Mucosa of descending colon (tissue), 3 donors: ENCODE results near the gene CPM. TPM values are rescaled to one million over a fixed set of nuclear protein-coding genes. Genes with fewer than 3 reads are reported as not detected.
"Not testable (repeated sequence)": the region's sequence is repeated elsewhere in the genome, so short reads cannot be mapped to it uniquely, and the experiment has no call there.

Experiments used
- ATAC-seq: fragments of 200-7000 bp; cut with Tn5 transposase; one replicate; pipeline ENCODE4 v1.9.1; 2020; ENCODE audit warnings: mild to moderate bottlenecking, moderate library complexity
- DNase-seq, 3 donors: peaks; one replicate each; pipeline ENCODE4 v3.0.0-alpha.2; 2020
- H3K36me3 ChIP-seq: fragments of 200-600 bp; one replicate; pipeline ENCODE4 v1.8.0; 2021; ENCODE audit warnings: low read depth, mild to moderate bottlenecking
- H3K4me1 ChIP-seq: fragments of 200-600 bp; one replicate; pipeline ENCODE4 v1.8.0; 2021; ENCODE audit warnings: low read depth, mild to moderate bottlenecking
- H3K4me3 ChIP-seq: fragments of 200-600 bp; one replicate; pipeline ENCODE4 v1.8.0; 2021; ENCODE audit warnings: mild to moderate bottlenecking
- H3K9me3 ChIP-seq: fragments of 200-600 bp; one replicate; pipeline ENCODE4 v1.8.0; 2021; ENCODE audit warnings: mild to moderate bottlenecking
- CTCF ChIP-seq: fragments of 200-600 bp; IDR thresholded peaks from one replicate; pipeline ENCODE4 v1.8.0; 2022; ENCODE audit warnings: antibody characterized with exemption, mild to moderate bottlenecking
- intact Hi-C, 2 donors: fragments of 100-400 bp; cut with DNase I in 1 of 2; cut with micrococcal nuclease in 1 of 2; formaldehyde crosslinking; loops; one replicate each; pipeline versions ENCODE4 v1.11.0 to v1.11.1; 2022; cut with DNase I, micrococcal nuclease
- total RNA-seq, 3 donors: library from RNA; stranded (reverse); fragmentation: NEBNext Ultra II Directional in 2 of 3; extraction: Animal tissue kit (Norgen Biotek cat#: 25700) in 2 of 3; gene quantifications; one replicate each; pipeline versions ENCODE4 v1.2.1 to v1.2.4, GENCODE V29; 2021 to 2023
- donor health status: DM: no; HTN: no; CAD: no; lungs with moderate emphysema.
- donor health status: DM: no; HTN: no; CAD: no.
- donor health status: DM: no; HTN: yes; CAD: no.

CPM gene
- total RNA-seq, 3 donors from 2014 or later: 40.1 to 130 (median 111) TPM

DNA sequence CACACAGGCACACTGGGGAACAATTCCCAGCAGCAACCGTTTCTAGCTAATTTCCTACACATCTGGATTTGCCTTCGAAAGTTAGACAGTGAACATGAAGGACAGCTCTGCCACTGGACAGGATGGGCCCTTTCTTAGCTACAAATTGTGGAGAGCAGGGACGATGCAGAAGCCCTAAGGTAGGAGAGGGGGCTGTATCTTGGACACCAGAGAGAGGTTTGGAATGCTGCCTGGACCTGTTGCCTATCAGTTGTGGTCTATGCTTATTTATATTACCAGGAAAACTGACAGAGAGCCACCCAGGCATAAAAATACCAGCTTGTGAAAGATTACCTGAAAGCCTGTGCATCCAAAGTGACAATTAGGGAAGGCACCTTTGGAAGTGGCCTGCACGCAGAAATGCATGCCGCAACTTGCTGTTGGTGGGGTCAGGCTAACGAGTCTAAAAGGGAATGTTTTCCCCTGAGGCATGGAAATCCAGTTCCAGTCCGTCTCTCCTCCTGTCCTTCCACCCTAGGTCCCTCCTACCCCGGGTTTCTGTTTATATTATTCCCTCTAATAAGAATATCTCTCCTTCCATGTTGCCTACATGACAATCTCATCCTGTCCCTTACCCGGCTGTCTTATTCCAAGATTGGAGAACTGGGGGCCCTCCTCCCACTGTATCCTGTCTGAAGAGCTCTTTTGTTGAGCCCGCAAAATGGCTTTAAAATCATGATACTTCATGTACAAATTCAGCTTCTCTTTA lies 64.8 kb downstream of the CPM start:
- DNase-seq: no peak
- Histone ChIP-seq H3K36me3 (no peaks in the 10 kb centered on the region), H3K4me1 (no peaks in the 10 kb centered on the region), H3K9me3 (no peaks in the 10 kb centered on the region), H3K4me3 (no peak overlapping the region)
- intact Hi-C loops: no loop called here
- no peak for ATAC-seq
- no peak for TF ChIP-seq CTCF

DNA sequence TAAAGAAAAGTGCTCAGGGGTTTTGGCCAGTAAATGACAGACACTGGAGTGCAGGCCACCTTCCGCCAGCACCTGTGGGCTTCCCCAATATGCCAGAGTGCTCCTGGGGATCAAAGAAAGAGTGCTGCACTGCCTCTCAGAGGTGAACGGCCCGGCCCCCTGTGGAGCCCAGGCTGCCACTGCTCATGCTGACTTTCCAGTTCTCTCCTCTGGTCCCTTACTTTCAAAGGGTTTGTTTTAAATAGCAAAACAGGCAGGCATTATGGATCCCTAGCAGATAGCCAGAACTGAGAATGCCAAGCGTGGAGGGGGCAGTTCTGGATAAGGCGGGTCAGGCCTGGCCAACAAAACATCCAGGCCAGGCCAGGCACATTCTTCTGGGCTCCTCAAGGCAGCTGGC lies 65.4 kb downstream of the CPM start:
- H3K36me3 ChIP-seq: no peaks in the 10 kb centered on the region
- TF ChIP-seq CTCF: no peak
- DNase-seq (no peak), ATAC-seq (no peak)
- H3K9me3 ChIP-seq: no peaks in the 10 kb centered on the region
- intact Hi-C loops: no loop called here
- H3K4me3 ChIP-seq: no peak overlapping the region
- H3K4me1 ChIP-seq: no peaks in the 10 kb centered on the region

DNA sequence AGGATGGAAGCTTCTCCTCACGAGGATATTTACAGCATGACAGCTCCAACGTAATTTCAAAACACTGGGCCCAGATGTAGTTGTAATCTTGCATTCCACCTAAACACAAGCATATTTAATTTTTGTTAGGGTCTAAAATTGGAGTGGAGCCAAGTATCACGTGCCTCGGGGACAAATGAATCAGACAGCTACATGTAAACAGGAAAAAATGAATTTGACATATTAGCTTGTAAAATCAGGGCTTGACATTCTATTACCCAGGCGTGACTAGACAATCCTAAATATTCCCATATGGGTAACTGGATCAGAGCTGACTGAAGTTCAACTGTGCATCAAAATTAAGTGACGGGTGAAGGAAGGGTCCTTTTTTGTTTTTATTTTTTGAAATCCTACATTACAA lies 66.0 kb downstream of the CPM start:
- ATAC-seq: no peak
- H3K36me3 ChIP-seq: no peaks in the 10 kb centered on the region

DNA sequence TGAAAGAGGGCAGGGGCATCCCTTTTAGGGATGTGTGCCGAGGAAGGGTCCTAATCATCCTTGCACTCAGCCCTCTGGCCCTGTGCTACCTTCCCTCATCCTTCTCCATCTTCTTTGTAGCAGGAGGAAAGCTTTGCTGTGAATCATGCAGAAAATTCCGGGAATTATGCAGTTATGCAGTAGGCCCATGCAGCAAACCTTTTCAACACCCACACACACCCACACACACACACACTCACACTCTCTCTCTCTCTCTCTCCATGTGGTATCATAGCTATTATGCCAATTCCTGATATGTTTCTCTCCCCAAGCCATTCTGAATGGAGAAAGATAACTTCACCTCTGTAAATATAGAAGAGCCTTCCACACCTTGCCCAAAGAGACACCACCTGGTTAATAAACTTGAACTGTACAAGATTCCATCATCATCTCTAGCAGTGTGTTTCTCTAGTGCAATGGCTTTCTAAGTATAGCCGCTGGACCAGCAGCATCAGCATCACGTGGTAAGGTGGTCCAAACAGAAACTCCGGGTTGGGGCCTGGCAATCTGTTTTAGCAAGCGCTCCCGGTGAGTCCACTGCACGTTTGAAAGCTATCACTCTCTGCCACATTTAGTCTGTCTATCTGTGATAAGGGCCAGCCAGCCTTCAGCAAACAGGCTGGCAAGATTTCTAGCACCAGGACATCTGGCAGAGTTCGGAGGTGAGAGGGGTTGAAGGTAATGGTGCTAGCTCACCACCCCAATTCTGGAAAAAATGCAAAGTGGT lies 67.4 kb downstream of the CPM start:
- DNase-seq (no peak), ATAC-seq (no peak)
- intact Hi-C loops: no loop called here
- Histone ChIP-seq H3K36me3 (no peaks in the 10 kb centered on the region), H3K4me1 (no peaks in the 10 kb centered on the region), H3K9me3 (no peaks in the 10 kb centered on the region), H3K4me3 (no peak overlapping the region)
- no peak for TF ChIP-seq CTCF

More for the DNA sequence above, 66.0 kb downstream of the CPM start:
- Histone ChIP-seq H3K4me1 (no peaks in the 10 kb centered on the region), H3K4me3 (no peak overlapping the region), H3K9me3 (no peaks in the 10 kb centered on the region)
- intact Hi-C loops: no loop called here
- TF ChIP-seq CTCF: no peak
- no peak for DNase-seq

DNA sequence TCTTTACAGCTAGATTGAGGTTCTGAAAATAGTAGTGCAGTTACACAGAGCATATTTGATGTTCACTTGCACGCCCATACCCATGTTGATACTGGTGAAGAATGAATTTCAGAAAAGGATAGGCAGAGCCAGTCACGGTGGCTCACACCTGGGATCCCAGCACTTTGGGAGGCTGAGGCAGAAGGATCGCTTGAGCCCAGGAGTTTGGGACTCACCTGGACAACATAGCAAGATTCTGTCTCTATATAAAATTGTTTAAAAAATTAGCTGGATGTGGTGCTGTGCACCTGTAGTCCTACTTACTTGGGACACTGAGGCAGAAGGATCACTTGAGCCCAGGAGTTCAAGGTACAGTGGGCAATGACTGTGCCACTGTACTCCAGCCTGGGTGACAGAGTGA lies 68.4 kb downstream of the CPM start:
- no peaks in the 10 kb centered on the region for H3K4me1 ChIP-seq
- TF ChIP-seq CTCF: no peak
- DNase-seq (no peak), ATAC-seq (no peak)
- H3K9me3 ChIP-seq: no peaks in the 10 kb centered on the region
- no peaks in the 10 kb centered on the region for H3K36me3 ChIP-seq
- intact Hi-C loops: no loop called here
- no peak overlapping the region for H3K4me3 ChIP-seq

DNA sequence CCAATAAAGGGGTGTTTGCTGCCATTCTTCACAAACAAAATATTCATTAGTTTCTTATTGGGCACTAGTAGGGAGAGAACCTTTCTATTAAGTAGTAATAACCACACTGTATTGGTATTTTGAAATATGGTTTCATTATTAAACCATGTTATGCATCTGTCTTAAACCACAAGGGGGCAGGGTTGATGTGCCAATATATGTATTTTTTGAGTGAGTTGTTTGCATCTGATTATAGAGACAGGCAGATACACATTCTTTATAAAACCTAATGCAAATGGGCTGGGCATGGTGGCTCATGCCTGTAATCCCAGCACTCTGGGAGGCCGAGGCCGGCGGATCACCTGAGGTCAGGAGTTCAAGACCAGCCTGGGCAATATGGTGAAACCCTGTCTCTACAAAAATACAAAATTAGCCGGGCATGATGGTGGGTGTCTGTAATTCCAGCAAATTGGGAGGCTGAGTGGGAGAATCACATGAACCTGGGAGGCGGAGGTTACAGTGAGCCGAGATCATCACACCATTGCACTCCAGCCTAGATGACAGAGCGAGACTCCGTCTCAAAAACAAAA lies 69.0 kb downstream of the CPM start:
- H3K4me1 ChIP-seq, intact Hi-C loops, H3K4me3 ChIP-seq, H3K36me3 ChIP-seq, H3K9me3 ChIP-seq: not testable (repeated sequence)
- peak; percentile 59 for ATAC-seq
- DNase-seq: peak in 1 of 3 donors; percentile 67
